ENCODE results near the gene NUMB. TPM values are rescaled to one million over a fixed set of nuclear protein-coding genes. Genes with fewer than 3 reads are reported as not detected.

The NUMB gene
- total and polyA plus RNA-seq, 2 of the 13 experiments (the other 11 are each of a cell fraction or from before 2014, with no cell fraction given), result 20.3 to 71.1 TPM

DNA sequence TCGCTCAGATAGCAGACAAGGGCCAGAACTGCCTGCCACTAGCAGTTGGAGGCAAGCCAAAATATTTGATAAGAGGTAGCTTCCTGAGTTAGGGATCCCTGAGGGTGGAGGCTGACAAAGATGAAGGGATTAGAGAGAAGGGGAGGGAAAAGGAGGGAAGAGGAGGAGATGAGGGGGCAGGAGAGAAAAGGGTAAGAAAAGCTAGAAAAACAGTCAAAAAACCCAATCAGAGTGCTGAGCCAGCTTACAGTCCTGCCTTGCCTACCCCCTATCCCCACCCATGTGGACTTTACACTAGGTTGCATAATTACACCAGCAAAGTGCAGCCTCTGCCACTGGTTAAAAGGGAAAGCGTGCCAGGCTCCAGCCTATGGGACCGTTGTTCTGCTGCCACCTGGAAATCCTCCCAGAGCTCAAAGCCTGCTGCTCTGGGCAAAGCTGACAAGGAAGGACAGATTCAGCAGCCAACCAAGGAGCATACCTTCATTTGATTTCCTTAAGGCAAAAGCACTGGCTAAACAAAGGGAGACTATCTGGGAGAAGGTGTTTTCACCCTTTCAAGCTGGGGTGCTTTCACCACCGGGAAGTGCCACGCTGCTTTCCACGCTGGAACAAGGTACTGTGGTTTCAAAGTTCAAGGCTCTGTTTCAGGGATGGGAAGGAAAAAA, 3.8 kb upstream of the NUMB start (continued):
- TF ChIP-seq, protein P1, sequence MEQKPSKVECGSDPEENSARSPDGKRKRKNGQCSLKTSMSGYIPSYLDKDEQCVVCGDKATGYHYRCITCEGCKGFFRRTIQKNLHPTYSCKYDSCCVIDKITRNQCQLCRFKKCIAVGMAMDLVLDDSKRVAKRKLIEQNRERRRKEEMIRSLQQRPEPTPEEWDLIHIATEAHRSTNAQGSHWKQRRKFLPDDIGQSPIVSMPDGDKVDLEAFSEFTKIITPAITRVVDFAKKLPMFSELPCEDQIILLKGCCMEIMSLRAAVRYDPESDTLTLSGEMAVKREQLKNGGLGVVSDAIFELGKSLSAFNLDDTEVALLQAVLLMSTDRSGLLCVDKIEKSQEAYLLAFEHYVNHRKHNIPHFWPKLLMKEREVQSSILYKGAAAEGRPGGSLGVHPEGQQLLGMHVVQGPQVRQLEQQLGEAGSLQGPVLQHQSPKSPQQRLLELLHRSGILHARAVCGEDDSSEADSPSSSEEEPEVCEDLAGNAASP (CRISPR knock-in tag; IDR thresholded peaks at IDR 0.05; ENCODE audit: borderline replicate concordance), result peak; percentile 69; the same call in 1 of the 2 replicates
- TF ChIP-seq ZNF780A (CRISPR knock-in tag; IDR thresholded peaks at IDR 0.05) (no peak), CREB1 (IDR thresholded peaks at IDR 0.05) (no peak), CREB1 (CRISPR knock-in tag; IDR thresholded peaks at IDR 0.05) (peak; percentile 60), RBAK (CRISPR knock-in tag; IDR thresholded peaks at IDR 0.05) (no peak), ZNF143 (CRISPR knock-in tag; IDR thresholded peaks at IDR 0.05) (no peak), SNAPC2 (CRISPR knock-in tag; IDR thresholded peaks at IDR 0.05) (no peak), FOXC1 (CRISPR knock-in tag; IDR thresholded peaks at IDR 0.05; ENCODE audit: borderline replicate concordance) (no peak), GFI1 (CRISPR knock-in tag; IDR thresholded peaks at IDR 0.05; ENCODE audit: borderline replicate concordance) (peak; percentile 69), JUND (CRISPR knock-in tag; IDR thresholded peaks at IDR 0.05) (no peak), ZMAT3 (CRISPR knock-in tag; conservative IDR thresholded peaks at IDR 0.05) (peak; percentile 64; the same call in 1 of the 2 replicates), ZNF256 (CRISPR knock-in tag; conservative IDR thresholded peaks at IDR 0.05) (no peak), AKAP8 (CRISPR knock-in tag; IDR thresholded peaks at IDR 0.05) (no peak), SP4 (CRISPR knock-in tag; IDR thresholded peaks at IDR 0.05) (no peak)
- TF ChIP-seq, protein P2, sequence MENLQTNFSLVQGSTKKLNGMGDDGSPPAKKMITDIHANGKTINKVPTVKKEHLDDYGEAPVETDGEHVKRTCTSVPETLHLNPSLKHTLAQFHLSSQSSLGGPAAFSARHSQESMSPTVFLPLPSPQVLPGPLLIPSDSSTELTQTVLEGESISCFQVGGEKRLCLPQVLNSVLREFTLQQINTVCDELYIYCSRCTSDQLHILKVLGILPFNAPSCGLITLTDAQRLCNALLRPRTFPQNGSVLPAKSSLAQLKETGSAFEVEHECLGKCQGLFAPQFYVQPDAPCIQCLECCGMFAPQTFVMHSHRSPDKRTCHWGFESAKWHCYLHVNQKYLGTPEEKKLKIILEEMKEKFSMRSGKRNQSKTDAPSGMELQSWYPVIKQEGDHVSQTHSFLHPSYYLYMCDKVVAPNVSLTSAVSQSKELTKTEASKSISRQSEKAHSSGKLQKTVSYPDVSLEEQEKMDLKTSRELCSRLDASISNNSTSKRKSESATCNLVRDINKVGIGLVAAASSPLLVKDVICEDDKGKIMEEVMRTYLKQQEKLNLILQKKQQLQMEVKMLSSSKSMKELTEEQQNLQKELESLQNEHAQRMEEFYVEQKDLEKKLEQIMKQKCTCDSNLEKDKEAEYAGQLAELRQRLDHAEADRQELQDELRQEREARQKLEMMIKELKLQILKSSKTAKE (CRISPR knock-in tag; IDR thresholded peaks at IDR 0.05; ENCODE audit: borderline replicate concordance), result no peak; the same call in 1 of the 2 replicates
- TF ChIP-seq, protein P3, sequence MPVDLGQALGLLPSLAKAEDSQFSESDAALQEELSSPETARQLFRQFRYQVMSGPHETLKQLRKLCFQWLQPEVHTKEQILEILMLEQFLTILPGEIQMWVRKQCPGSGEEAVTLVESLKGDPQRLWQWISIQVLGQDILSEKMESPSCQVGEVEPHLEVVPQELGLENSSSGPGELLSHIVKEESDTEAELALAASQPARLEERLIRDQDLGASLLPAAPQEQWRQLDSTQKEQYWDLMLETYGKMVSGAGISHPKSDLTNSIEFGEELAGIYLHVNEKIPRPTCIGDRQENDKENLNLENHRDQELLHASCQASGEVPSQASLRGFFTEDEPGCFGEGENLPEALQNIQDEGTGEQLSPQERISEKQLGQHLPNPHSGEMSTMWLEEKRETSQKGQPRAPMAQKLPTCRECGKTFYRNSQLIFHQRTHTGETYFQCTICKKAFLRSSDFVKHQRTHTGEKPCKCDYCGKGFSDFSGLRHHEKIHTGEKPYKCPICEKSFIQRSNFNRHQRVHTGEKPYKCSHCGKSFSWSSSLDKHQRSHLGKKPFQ (CRISPR knock-in tag; IDR thresholded peaks at IDR 0.05; ENCODE audit: insufficient replicate concordance), result no peak
- TF ChIP-seq, protein P4, sequence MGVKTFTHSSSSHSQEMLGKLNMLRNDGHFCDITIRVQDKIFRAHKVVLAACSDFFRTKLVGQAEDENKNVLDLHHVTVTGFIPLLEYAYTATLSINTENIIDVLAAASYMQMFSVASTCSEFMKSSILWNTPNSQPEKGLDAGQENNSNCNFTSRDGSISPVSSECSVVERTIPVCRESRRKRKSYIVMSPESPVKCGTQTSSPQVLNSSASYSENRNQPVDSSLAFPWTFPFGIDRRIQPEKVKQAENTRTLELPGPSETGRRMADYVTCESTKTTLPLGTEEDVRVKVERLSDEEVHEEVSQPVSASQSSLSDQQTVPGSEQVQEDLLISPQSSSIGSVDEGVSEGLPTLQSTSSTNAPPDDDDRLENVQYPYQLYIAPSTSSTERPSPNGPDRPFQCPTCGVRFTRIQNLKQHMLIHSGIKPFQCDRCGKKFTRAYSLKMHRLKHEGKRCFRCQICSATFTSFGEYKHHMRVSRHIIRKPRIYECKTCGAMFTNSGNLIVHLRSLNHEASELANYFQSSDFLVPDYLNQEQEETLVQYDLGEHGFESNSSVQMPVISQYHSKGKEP (CRISPR knock-in tag; IDR thresholded peaks at IDR 0.05), result no peak
- TF ChIP-seq, protein P5, sequence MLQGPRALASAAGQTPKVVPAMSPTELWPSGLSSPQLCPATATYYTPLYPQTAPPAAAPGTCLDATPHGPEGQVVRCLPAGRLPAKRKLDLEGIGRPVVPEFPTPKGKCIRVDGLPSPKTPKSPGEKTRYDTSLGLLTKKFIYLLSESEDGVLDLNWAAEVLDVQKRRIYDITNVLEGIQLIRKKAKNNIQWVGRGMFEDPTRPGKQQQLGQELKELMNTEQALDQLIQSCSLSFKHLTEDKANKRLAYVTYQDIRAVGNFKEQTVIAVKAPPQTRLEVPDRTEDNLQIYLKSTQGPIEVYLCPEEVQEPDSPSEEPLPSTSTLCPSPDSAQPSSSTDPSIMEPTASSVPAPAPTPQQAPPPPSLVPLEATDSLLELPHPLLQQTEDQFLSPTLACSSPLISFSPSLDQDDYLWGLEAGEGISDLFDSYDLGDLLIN (CRISPR knock-in tag; IDR thresholded peaks at IDR 0.05; ENCODE audit: borderline replicate concordance), result no peak
- TF ChIP-seq, protein P6, sequence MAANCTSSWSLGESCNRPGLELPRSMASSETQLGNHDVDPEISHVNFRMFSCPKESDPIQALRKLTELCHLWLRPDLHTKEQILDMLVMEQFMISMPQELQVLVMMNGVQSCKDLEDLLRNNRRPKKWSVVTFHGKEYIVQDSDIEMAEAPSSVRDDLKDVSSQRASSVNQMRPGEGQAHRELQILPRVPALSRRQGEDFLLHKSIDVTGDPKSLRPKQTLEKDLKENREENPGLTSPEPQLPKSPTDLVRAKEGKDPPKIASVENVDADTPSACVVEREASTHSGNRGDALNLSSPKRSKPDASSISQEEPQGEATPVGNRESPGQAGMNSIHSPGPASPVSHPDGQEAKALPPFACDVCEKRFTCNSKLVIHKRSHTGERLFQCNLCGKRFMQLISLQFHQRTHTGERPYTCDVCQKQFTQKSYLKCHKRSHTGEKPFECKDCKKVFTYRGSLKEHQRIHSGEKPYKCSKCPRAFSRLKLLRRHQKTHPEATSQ (CRISPR knock-in tag; IDR thresholded peaks at IDR 0.05; ENCODE audit: borderline replicate concordance), result no peak
